HL-60/S4 treated with phorbol 12-myristate 13-acetate at 8.2 ng/mL for 4 days and 3 days (cell line): ENCODE measurements around the gene PTPN22.

Source experiments
- in situ Hi-C: fragments of 300-500 bp; cut with MboI; formaldehyde crosslinking; loops from 2 replicates; pipeline ENCODE4 v1.15.0; 2022; ENCODE audit warnings: low sequenced_read_pairs

The PTPN22 gene

GRCh38 chr1:113804421-113805255, 66.9 kb downstream of the PTPN22 start:
- in situ Hi-C loops = no loop called here

- in situ Hi-C loops = no loop called here
Observed at GRCh38 chr1:113802367-113803007, 69.0 kb downstream of the PTPN22 start.

GRCh38 chr1:113800487-113800886, 71.0 kb downstream of the PTPN22 start:
- in situ Hi-C loops = no loop called here

GRCh38 chr1:113797472-113797871, 74.0 kb downstream of the PTPN22 start:
- in situ Hi-C loops = no loop called here

- in situ Hi-C loops = no loop called here
Observed at GRCh38 chr1:113793878-113794834, 77.4 kb downstream of the PTPN22 start.

- in situ Hi-C loops = no loop called here
Observed at GRCh38 chr1:113792986-113793385, 78.5 kb downstream of the PTPN22 start.

- in situ Hi-C loops = no loop called here
Observed at GRCh38 chr1:113792471-113792870, 79.0 kb downstream of the PTPN22 start.

GRCh38 chr1:113788802-113789201, 82.7 kb downstream of the PTPN22 start:
- in situ Hi-C loops = no loop called here

GRCh38 chr1:113787663-113788062, 83.8 kb downstream of the PTPN22 start:
- in situ Hi-C loops = no loop called here

GRCh38 chr1:113786069-113786468, 85.4 kb downstream of the PTPN22 start:
- in situ Hi-C loops = no loop called here

- in situ Hi-C loops = no loop called here
Observed at GRCh38 chr1:113784104-113784779, 87.3 kb downstream of the PTPN22 start.

GRCh38 chr1:113783254-113784103, 88.0 kb downstream of the PTPN22 start:
- in situ Hi-C loops = no loop called here

- in situ Hi-C loops = no loop called here
Observed at GRCh38 chr1:113782406-113782805, 89.1 kb downstream of the PTPN22 start.

- in situ Hi-C loops = no loop called here
Observed at GRCh38 chr1:113780374-113781146, 91.0 kb downstream of the PTPN22 start.

- in situ Hi-C loops = no loop called here
Observed at GRCh38 chr1:113779542-113779941, 92.0 kb downstream of the PTPN22 start.

- in situ Hi-C loops = no loop called here
Observed at GRCh38 chr1:113777561-113777960, 94.0 kb downstream of the PTPN22 start.

- in situ Hi-C loops = no loop called here
Observed at GRCh38 chr1:113770031-113770430, 101.5 kb downstream of the PTPN22 start.

- in situ Hi-C loops = no loop called here
Observed at GRCh38 chr1:113769601-113769970, 101.9 kb downstream of the PTPN22 start.
